GM18861 (cell line): ENCODE data around the gene INA.
"Not testable (repeated sequence)": the region's sequence is repeated elsewhere in the genome, so short reads cannot be mapped to it uniquely, and the experiment has no call there.

ENCODE experiments used
- ATAC-seq: cut with Tn5 transposase; IDR thresholded peaks from one replicate; pipeline ENCODE4 v1.9.1; 2021; ENCODE audit not compliant: unreplicated experiment

Gene INA

DNA sequence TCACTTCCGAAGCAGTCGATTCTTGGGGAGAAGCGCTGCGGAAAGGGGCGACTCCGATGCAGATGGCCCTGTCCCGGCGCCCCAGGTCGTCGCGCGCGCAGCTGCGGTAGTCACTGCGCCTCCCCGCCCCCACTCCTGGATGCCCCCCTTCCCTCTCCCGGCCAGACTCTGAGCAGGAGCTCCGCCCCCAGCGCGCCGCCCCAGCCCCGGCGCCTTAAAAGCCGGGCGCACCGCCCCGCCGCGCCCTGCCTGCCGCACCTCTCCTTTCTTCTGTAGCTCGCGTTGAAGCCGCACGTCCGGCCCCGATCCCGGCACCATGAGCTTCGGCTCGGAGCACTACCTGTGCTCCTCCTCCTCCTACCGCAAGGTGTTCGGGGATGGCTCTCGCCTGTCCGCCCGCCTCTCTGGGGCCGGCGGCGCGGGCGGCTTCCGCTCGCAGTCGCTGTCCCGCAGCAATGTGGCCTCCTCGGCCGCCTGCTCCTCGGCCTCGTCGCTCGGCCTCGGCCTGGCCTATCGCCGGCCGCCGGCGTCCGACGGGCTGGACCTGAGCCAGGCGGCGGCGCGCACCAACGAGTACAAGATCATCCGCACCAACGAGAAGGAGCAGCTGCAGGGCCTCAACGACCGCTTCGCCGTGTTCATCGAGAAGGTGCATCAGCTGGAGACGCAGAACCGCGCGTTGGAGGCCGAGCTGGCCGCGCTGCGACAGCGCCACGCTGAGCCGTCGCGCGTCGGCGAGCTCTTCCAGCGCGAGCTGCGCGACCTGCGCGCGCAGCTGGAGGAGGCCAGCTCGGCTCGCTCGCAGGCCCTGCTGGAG lies at the start of gene INA:
TSS of gene INA (plus strand) at position 243 of the 817 bp plus-strand sequence. CDS start at position 317, 74 bp downstream.
- no peak for ATAC-seq

DNA sequence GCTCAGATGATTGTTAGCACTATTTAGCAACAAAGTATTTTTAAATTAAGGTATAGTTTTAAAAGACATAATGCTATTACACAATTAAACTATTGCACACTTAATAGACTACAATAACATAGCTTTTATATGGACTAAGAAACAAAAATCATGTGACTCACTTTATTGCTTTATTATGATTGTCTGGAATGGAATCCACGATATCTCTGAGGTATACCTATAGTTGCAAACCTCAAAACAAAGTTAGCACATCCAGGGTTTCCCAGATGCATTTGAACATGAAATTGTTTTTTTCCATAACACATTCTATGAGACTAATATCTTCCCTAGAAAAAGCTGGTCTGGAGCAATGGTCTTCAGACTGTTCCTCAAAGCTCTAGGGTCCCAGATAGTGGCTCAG lies 49.5 kb upstream of the INA start:
- no peak for ATAC-seq

DNA sequence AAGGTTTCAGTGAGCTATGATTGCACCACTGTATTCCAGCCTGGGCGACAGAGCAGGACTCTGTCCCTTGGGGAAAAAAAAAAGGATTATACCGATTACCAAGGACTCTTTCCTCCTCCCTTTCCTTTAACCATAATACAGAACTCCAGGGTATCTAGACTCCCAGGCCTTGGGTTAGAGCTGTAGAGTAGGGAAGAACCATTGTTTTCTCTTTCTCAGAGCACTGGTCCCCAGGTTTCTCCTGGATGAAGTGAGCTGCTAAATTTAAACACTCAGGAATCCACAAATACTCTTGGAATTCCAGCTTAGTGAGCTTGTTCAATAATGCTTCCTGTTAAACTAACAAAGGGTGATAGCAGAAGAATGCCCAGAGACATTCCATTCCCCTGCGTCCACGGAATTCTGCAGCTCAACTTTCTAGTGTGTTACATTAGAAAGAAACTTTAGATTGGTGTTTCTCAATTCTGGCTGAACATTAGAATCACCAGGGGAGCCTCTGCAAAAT lies 45.8 kb upstream of the INA start:
- ATAC-seq, result no peak

DNA sequence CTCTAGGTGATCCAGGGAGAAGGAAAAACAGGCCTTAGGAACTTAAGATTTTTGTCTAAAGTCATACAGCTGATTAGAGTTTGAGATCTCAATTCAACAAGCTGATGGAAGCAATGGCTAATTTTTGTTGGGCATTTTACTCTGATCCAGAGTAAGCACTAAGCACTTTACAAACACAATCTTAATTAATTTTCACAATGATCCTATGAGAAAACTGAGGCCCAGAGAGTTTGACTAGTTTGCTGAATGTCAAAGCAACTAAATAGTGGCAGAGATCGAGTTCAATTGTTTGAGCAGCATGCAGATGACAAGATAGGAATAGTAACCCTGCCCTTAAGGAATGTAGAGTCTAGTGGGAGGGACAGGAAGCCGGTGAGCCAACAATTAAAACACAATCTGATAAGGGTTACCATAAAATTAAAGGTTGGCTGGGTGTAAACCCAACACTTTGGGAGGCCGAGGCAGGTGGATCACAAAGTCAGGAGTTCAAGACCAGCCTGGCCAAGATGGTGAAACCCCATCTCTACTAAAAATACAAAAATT lies 44.7 kb upstream of the INA start:
- no peak for ATAC-seq

DNA sequence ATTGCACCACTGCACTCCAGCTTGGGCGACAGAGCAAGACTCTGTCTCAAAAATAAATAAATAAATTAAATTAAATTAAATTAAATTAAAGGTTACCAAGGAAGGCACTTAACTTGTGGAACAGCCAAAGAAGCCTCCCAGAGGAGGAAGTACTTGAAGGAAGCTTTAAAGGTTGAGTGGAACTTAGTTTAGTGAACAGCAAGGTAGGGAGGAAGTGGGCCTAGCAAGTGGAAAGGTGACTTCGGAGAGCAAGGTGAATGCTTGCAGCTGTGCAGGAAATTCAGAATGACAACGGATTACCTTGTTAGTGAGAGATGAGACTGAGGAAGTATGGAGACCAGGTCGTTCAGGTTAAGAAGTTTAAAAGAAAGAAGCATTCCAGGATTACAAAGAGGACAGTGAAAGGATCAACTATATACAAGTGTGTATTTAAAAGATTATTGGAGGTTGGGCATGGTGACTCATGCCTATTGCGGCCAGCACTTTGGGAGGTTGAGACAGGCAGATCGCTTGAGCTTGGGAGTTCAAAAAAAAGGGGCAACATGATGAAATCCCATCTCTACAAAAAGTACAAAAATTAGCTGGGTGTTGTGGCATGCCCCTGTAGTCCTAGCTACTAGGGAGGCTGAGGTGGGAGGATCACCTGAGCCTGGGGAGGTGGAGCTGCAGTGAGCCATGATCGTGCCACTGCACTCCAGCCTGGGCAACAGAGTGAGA lies 44.0 kb upstream of the INA start:
- ATAC-seq, result no peak

DNA sequence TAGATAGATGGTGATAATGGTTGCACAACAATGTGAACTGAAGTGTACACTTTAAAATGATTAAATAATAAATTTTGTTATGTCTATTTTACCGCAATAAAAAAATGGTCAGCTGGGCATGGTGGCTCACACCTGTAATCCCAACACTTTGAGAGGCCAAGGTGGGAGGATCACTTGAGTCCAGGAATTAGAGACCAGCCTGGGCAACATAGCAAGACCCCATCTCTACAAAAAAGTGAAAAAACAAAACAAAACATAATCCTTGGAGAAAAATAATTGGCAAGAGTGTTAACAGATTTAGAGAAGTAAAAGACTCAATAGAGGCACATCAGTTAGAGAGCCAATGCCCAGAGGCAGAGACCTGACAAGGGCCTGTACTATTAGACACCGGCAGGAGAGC lies 41.2 kb upstream of the INA start:
- no peak for ATAC-seq

DNA sequence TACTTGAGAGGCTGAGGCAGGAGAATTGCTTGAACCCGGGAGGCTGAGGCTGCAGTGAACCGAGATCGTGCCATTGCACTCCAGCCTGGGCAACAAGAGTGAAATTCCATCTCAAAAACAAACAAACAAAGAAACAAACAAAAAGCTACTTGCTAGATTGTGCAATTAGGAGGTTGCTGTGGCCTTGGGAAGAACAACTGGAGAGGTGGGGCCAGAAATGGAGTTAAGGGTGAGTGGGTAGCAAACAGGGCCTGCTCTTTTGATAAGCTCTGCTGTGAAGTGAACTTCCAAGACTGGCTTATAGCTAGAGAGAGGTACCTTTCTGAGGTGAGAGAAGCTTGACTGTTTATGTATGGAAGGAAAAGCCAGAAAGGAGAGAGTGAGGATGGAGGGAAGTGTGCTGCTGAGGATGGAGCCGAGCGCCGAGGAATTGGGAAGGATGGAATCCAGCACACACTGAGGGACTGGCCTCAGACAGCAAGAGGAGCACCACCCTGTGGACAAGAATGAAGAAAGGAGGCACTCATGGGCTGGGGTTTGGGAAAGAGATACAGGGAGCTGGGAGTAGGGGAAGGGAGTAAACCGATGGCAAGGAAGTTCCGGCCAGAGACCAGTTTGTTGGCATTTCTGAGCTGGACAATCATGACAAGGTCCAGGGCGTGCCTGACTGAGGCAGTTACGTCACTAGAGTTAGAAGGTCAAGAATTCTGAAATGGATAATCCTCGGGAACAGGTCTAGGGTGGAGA lies 38.3 kb upstream of the INA start:
- no peak for ATAC-seq

DNA sequence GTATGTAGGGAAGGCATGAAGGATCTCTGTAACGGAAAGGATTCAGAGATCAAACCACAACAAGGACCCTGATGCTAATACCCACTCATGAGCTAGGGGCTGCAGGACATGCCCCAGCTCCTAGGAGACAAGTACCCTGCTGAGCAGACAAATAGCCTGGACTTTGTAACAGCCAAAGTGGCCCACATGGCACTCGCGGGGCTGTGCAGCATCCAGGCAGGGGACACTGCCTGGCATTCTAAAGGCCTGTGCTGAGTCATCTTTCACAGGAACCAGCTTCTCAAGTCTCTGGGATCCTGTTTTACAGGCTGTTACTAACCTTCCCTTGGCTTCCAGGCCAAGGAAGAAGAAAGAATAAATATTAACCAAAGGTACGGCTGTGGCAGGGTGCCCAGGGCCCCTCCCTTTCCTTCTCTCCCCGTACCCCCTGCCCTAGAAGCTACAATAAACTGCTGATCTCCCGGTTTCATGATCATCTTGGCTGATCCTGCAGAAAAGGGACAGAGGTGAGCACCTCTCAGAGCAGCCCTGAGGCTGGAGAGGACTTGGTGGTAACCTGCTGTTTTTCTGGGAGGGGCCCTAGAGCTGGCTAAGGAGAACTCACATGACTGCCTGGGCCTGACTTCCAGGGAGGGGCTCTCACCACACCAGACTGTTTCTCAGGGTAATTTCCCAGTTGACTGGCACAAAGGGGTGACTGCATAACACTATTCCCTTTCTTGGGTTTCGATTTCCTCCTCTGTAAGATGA lies 35.5 kb upstream of the INA start:
- ATAC-seq, result no peak

DNA sequence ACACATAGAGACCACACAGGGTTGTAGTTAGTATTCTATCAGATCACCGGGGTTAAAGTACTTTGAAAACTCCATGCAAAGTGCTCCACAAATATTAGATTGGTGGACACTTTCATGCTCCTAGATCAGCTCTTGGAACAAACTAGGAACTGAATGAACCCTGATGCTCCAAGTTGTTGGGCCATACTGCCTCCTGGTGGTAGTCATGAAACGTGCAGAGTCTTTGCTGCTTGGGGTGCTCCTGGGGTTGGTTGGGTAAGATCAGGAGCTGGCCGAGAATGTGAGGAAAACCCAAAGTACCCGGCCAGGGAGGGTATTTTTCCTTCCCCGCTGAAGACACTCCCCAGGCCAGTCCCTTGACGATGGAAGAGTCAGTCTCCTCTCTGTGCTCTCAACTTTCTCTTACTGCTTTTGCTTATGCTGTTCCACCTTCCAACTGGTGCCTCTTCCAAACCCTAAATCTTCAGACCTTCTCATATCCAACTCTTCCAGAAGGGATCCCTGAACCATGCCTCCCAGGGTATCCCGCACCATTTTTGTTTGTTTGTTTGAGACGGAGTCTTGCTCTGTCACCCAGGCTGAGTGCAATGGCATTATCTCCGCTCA lies 32.2 kb upstream of the INA start:
- peak; percentile 51 for ATAC-seq

DNA sequence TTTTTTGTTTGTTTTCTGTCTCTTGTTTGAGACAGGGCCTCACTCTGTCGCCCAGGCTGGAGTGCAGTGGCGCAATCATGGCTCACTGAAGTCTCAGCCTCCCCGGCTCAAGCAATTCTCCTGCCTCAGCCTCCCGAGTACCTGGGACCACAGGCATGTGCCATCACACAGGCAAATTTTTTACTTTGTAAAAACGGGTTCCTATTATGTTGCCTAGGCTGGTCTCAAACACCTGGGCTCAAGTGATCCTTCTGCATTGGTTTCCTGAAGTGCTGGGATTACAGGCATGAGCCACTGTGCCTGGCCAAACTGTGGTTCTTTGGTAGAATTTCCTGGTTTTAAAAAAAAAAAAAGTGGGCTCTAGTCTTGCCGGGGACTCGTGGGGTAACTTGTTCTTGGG lies 31.4 kb upstream of the INA start, which contains the start of gene RPEL1:
TSS of gene RPEL1 (plus strand) at position 301 of the 400 bp plus-strand sequence. CDS start 110 bp downstream, outside the sequence.
- not testable (repeated sequence) for ATAC-seq

DNA sequence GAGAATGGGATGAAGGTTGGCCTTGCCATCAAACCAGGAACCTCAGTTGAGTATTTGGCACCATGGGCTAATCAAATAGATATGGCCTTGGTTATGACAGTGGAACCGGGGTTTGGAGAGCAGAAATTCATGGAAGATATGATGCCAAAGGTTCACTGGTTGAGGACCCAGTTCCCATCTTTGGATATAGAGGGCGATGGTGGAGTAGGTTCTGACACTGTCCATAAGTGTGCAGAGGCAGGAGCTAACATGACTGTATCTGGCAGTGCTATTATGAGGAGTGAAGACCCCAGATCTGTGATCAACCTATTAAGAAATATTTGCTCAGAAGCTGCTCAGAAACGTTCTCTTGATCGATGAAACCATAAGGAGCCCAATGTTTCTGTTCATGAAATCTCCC lies 30.6 kb upstream of the INA start:
- ATAC-seq, result no peak

DNA sequence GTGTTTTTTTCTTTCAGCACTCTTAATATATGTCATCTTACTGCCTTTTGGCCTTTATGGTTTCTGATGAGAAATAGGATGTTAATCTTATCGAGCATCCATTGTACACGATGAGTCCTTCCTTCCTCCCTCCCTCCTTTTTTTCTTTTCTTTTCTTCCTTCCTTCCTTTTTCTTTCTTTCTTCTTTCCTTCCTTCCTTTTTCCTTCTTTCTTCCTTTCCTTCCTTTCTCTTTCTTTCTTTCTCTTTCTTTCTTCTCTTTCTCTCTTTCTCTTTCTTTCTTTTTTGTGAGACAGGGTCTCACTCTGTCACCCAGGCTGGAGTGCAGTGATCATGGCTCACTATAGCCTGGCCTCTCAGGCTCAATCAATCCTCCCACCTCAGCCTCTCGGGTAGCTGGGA lies 22.8 kb upstream of the INA start:
- no peak for ATAC-seq

DNA sequence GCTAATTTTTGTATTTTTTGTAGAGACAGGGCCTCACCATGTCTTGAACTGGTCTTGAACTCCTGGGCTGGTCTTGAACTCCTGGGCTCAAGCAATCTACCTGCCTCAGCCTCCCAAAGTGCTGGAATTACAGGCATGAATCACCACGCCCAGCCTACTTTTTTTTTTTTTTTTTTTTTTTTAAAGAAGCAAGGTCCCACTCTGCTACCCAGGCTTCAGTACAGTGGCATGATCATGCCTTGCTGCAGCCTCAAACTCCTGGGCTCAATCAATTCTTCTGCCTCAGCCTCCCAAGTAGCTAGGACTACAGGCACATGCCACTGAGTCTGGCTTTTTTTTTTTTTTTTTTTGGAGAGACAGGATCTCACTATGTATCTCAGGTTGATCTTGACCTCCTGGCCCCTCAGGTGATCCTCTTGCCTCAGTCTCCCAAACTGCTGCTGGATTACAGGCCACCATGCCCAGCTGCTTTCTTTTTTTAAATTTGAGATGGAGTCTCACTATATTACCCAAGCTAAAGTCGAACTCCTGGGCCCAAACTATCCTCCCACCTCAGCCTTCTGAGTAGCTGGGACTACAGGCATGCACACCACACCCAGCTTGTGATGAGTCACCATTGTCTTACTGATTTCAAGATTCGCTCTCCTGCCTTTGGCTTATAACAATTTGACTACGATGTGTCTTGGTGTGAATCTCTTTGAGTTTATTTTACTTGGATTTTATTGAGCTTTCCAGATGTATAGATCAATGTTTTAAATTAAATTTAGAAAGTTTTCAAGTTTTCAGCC lies 22.2 kb upstream of the INA start:
- ATAC-seq, result no peak

DNA sequence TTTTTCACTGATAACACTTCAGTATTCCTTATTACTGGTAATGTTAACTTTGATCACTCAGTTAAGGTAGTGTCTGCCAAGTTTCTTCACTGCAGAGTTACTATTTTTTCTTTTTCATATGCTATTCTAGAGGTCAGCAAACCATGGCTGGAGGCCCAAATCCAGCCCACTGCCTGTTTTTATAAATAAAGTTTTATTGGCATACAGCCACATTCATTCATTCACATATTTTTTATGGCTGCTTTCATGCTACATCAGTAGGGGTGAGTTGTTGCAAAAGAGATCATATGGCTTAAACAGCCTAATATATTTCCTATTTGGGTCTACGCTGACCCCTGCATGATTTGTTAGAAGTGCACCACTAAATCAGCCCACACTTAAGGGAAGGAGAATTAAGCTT lies 20.3 kb upstream of the INA start:
- ATAC-seq, result no peak

DNA sequence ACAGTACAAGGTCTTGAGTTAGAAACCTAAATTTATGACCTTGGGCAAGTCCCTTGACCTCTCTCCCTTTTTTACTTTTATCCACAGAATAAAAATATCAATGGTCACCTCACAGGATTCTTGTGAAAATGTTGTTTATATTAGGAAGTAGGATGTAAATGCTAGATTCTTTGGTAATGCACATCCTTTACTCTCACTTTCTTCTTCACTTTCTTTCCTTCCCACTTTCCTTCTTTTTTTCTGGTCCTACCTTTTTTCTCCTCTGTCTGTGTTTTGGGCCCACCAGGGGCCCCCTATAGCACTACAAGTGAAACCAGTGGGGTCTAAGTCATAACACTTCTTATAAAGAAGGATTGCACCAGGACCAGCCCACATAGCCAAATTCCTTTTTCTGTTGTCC lies 19.1 kb upstream of the INA start:
- ATAC-seq, result no peak

DNA sequence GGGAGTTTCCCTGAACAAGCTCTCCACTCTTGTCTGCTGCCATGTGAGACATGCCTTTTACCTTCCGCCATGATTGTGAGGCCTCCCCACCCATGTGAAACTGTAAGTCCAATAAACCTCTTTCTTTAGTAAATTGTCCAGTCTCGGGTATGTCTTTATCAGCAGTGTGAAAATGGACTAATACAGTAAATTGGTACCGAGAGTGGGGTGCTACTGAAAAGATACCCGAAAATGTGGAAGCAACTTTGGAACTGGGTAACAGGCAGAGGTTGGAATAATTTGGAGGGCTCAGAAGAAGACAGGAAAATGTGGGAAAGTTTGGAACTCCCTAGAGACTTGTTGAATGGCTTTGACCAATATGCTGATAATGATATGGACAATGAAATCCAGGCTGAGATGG lies 18.0 kb upstream of the INA start:
- ATAC-seq, result not testable (repeated sequence)

DNA sequence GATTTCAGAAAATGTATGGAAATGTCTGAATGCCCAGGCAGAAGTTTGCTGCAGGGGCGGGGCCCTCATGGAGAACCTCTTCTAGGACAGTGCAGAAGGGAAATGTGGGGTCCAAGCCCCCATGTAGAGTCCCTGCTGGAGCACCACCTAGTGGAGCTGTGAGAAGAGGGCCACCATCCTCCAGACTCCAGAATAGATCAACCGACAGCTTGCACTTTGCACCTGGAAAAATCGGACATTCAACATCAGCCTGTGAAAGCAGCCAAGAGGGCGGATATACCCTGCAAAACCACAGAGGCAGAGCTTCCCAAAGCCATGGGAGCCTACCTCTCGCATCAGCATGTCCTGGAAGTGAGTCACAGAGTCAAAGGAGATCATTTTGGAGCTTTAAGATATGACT lies 16.9 kb upstream of the INA start:
- ATAC-seq, result no peak

DNA sequence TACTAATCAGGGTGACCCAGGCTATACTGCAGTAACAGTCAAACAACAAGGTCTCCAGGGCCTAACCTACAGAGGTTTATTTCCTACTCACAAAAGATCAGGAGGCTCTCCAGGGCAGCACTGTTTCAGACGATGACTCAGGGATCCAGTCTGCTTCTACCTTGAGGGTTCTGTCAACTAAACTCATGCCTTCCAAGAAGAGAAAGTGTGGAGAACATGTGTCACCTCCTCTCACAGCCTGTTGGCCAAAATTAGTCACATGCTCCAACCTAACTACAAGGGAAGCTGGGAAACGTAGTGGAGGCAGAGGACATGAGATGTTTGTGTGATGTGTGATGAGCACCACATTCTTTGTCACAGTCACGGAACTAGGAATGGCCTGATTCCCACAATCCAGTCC lies 14.7 kb upstream of the INA start:
- no peak for ATAC-seq

DNA sequence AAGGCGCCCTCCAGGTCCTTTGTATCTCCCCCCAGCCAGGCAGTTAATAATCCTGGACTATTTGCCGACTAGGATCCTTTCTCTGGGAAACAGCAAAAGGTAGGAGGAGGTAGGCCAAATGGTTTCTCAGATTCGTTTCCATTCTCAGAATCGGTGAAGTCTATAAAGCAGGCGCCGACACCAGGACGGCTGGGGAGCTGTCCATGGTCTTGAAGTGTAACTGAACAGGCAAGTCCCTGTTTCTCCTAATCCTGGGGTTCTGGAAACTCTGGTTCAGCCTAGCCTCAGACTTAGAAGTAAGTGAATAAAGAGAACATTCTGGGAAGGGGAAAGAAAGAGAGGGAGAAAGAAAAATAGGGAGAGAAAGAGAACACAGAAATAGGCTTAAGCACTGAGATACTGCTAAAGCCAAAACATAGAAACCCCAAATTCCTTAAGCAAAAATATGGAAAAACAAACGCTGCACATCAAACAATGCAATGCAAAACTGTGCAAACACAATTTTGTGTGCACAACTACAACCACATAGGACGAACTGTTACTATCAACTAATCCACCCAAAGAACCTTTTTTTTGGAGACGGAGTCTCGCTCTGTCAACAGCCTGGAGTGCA lies 11.1 kb upstream of the INA start:
- no peak for ATAC-seq
